Activated gamma-delta T cell treated with Interleukin-2 at 50 U/mL for 16 hours (primary cell): ENCODE results near the gene PRDM16.

Experiments used
- DNase-seq: peaks from one replicate; pipeline ENCODE4 v3.0.0-alpha.2; 2020

Gene PRDM16

DNA sequence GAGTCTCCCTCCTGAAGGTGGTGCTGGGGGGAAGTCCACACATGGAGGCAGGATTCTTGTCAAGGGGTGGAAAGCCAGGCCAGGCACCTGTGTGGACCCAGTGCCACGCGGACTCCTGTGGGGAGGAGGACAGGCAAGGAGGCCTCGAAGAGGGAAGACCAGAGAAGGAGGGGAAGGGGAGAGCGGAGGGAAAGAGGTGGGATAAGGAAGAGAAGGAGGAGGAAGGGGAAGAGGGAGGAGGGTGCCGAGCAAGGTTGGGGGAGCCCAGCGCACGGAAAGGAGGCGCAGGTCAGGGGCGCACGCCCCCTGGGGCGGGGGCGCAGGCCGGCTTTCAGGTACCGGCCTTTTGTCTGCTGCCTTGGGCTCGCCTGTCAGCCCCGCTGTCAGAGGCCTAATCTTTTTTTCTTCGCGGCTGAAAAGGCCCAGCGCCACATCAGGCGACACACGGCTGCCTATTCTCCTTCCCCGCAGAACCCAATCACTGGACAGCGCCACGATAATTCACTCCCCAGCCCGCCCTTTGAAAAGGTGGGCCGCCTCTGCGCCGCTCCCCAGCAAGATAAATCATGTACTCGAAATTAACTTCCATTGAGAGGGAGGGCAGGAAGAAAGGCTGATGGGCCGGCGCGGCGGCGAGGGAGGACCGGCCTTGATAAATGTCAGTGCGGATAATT, 42.5 kb downstream of the PRDM16 start:
- no peak for DNase-seq

DNA sequence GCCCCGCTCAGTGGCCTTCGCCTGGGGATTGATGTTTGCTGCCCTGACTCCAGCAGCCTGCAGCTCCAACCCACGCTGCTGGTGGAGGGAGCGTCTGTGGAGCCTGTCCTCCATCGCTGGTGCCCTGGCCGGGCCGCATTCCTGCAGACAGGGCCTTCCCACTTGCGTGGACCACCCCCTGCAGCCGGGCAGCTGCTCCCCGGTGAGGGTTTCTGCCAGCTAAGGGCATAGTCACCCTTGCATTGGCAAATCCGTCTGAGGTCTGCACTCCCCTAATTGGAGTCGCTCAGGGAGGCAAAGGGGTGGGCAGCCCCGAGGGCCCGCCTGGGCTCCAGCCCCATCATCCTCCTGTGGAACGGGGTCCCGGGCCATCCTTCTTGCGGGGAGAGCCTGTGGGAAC, 43.5 kb downstream of the PRDM16 start:
- DNase-seq, result no peak

DNA sequence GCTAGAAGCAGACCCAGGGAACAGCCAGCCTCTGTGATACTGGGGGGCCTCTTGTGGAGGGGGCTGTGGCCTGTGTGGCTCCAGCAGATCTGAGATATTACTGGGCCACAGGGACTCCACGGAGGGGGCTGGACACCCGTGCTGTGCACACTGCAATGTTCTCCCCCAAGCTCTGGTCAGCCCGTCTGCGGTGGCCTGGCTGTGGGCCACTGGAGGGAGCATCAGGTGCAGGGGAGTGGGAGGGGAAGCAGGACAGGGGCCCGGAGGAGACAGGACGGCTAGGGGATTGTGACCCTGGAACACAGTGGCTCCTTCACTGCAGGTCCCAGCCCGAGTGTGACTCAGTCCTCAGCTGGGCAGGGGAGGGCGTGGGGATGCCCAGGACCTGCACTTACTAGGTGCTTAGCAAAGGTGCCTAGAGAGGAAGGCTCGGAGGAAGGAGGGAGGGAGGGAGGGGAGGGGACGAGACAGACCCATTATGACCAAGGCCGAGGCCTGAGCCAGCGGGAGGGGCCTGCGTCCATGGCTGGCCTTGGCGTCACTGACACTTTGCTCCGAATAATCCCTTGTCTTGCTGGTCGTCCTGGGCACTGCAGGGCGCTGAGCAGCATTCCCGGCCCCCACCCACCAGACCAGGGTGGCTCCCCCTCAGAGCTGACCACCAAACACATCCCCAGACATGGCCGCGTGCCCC, 44.2 kb downstream of the PRDM16 start:
- no peak for DNase-seq

DNA sequence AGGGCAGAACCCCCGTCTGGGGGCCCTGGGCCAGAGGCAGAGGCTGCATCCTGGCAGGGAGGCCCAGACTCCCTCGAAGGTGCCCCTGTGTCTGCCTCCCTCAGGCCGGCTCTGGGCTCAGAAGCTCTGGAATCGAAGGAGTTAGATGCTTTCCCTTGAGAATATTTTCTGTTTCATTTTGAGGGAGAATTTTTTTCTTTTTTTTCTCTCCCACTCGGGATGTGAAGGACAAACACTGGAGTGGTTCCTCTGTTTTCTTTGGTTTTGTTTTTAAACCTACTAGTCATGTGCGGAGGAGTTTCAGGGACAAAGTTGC, 44.7 kb downstream of the PRDM16 start:
- DNase-seq, result no peak

DNA sequence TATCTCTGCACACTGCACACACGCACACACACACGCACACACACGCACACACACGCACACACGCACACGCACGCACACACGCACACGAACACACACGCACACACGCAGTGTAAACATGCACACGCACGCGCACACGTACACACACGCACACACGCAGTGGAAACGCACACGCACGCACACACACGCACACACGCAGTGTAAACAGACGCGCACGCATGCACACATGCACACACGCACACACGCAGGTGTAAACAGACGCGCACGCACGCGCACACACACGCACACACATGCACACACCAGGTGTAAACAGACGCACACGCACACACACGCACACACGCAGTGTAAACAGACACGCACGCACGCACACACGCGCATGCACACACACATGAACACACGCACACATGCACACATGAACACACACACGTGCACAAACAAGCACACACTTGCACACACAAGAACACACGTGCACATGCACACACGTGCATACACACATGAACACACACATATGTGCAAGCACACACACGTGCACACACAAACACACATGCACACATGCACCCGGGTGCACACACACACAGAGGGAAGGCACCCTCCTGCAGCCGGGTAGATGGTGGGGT, 45.2 kb downstream of the PRDM16 start:
- DNase-seq, result no peak

DNA sequence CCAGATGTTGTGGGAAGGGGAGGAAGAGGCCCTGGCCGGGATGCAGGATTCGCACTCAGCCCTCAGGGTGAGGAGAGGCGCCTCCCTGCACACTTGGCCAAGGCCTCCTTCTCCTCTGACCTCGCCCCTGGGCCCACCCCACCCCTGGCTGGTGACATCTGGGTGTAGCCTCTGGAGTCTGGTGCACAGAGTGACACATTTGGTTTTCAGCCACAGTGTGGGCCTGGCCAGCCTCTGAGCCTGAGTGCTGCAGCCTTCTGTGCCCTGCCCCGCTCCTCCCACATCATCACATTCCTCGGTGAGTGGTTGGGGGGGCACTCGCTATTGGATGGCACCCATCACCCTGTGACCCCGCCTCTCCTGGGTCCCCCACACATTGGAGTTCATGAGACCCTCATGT, 45.8 kb downstream of the PRDM16 start:
- DNase-seq, result no peak

DNA sequence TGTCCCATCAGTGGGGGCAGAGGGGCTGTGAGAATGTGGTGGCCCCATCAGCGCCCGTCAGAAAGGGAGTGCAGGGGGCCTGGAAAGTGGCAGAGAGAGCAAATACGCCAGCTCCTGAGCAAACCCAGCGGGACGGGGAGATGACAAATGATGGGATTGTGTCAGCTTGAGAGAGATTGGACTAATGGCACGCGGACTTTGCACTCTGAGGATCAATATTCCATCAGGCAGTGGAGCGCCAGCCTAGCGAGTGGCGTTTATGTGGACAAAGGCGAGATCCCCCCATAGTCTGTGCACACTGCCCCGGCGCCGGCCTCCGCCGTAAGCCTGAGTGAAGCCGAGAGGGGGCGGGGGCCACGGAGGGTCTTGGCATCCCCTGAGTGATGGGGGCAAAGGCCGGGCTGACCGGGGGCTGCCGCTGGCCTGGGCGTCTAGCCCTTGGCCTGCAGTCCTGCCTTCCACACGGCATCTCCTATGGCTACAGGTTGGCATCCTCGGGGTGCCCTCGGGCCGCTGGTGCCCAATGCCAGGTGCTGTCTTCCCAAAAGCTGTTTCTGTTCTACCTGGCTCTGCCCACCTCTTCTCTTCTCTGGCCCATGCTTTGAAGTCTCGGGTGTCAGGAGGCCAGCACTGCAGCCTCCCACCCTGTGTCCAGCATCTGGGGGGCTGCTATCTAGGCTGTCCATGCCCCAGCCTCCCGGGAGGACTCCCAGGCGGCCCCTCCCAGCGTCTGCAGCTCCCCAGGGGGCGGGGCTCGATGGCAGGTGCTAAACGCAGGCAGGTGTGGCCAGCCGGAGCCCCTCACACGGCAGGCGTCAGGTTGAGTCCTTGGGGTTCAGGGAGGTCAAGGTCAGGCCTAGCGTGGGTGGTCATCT, 46.5 kb downstream of the PRDM16 start:
- DNase-seq, result no peak

DNA sequence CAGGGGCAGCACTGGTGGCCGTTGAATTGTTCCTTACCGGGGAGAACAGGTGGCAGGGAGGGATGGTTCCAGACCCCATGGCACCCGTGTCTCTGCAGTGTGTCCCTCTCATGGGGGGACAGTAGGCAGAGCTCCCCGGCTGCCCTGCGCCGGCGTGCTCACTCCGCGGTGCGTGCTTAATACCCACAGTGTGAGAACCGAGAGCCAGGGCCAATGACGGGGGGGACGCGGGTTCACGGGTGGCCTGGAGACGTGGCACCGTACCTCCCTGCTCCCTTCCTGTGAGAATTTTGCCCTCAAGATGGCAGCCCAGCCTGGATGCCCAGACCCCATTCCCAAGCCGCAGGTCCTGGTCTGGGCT, 47.1 kb downstream of the PRDM16 start:
- DNase-seq, result no peak

DNA sequence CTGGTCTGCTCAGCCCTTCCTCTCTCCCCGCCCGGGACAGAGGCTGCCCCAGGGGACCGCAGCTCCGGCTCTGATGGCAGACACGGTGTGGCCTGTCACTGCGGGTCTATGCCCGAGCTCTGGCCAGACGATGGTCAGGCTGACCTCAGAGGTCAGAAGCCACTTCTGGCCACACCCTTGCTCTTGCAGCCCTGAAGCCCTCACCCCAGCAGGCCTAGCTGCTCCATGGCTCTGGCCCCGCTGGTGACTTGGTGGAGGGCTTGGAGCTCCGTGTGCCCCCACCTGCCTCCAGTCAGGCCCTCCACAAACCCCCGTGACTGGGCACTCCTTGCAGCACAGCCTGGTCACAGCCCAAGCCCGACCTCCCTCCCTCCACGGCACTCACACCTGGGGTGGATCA, 47.6 kb downstream of the PRDM16 start:
- DNase-seq, result no peak

DNA sequence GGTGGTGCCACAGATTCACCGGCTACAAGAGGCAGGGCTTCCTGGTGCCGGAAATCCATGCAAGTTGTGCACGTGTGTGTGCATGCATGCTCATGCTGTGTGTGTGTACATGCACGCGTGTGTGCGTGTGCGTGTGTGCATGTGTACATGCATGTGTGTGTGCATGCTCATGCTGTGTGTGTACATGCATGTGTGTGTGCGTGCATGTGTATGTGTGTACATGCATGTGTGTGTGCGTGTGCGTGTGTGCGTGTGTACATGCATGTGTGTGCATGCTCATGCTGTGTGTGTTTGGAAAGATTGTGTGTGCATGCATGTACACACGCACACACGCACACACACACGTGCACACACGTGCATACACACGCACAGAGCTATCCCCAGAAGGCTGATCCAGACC, 48.9 kb downstream of the PRDM16 start:
- no peak for DNase-seq

DNA sequence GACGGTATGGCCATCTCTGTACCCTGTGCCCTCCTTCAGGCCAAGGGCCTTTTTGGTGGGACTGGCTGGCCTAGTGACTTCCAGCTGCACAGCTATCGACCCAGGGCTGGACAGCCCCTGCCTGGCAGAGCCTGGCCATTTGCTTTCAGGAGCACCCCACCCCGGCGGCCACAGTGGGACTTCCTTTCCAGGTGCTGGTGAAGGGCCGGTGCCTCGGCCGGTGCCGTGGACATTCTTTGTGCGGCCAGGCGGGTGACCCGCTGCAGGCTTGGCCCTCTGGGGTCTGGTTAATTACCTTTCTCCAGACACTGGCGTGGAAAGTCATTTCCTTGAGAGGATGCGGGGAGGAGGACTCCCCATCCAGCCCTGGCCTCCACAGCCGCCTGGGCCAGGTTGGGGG, 50.1 kb downstream of the PRDM16 start:
- DNase-seq, result no peak

DNA sequence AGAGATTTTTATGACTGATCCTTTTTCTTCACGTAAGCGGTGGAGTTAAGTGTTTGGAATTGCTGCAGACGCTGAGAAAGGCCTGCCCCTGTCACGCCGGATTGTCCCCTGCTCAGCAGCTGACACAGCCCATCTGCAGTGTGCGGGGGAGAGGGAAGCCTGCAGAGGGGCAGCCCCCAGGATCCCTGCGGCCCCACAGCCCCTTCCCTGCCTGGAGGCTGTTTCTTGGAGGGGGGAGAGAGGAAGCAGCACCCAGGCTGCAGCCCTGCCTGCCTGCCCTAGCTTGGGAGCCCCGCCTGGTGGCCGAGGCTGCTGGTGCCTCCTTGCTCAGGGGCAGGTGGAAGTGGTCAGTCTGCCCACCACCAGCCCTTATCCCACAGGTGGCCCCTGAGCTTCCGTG, 50.7 kb downstream of the PRDM16 start:
- DNase-seq, result no peak

DNA sequence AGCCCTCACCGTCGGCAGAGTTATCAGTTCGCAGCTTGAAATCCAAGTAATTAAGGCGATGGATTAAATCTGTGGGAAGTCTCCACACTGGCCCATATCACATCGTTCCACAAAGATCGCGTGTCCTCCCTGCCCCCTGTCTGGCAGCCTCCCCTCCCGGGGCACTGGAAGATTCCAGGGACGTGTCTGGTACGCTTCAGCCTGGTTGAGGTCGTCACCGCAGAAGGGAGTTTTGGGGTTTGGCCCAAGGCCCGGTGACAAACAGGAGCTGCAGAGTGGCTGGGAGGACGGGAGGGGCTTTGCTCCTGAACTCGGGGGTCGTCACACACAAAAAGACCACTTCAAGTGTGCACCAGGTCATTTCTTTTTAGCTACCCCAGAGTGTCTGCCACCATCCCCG, 51.1 kb downstream of the PRDM16 start:
- DNase-seq, result no peak

DNA sequence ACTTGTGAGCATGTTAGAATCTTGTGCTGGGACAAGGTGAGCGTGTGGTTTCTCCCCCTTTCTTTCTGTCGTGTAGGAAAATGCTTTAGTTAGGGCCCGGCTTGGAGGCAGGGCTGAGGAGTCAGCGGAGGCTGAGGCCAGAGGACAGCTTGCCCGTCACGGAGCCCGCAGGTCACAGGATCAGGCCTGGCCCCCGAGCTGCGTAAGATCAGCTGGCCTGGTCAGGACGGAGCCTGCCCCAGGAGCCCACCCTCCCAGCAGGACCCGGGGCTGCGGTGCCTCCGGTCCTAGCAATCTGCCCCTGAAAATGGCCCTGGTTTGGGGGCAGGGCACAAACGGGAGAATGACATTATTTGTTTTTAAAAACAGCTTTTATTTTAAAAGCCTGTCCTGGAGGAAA, 52.0 kb downstream of the PRDM16 start:
- no peak for DNase-seq

DNA sequence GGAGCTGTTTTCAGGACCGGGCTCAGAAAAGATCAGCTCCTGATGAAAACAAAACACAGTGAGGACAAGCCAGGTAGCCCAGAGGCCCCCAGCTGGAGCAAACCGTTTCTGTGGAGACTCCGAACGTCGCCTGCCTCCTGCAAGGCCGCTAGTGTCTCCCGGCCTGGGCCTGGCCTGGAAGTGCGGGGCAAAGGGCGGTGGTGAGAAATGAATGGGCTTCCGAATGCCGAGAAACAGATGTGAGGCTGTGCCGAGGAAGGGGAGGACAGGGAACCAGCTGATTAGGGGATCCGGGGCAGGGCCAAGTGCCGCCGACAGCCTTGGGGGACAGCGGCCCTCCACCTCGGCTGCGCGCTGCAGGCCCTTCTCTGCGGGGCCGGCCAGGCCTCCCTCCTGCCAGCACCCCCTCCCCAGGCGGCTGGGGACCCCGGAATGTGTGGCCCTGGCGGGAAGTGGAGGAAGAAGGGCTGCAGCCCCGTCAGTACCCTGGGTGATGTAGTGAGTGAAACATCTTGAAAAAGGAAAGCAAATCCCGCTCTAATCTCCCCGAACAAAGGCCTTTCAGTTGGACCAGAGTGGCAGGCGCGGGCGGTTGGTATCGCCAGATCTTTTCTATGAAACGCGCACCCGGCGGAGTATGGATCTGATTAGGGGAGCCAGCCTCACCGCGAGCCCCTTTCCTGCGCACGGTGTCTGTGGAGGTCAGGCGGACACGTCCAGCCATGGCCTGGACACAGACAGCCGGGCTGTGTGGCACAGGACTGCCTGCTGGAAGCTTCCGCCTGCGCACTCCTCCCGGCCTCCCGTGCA, 52.6 kb downstream of the PRDM16 start:
- no peak for DNase-seq

DNA sequence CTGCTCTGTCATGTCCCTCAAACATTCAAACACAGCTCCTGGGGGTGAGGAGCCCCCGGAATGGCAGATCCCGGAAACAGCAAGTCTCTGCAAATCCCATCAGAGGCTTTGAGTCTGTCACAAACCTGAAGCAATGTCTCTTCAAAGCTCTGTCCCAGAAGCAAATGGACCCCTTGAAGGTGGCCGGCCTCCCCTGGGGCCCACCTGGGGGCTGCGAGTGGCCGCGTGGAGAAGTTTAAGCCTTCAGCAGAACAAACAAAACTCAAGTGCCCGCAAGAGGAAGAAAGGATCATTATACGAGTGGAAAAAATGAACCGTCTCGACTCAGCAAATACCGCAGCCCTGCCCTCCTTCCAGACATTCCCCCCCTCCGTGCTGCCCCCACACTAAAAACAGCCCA, 53.3 kb downstream of the PRDM16 start:
- no peak for DNase-seq

DNA sequence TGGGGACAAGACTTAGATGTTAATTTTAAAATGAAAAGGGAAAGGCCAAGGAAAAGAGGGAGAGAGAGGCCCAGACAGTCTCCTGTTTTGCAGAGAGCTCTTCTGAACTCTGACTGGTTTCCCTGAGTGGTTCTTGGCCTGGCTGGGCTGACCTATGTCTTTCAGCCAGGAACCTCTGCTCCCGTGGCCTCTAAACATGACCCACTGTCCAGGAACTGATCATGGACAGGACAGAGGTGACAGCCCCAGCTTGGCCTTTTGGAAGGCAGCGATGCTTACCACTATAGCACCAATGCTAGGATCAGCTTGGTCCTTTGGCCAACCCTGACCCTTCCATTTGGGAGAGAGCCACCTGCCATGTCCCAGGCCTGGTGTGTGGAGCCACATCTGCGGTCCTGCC, 55.2 kb downstream of the PRDM16 start:
- no peak for DNase-seq

DNA sequence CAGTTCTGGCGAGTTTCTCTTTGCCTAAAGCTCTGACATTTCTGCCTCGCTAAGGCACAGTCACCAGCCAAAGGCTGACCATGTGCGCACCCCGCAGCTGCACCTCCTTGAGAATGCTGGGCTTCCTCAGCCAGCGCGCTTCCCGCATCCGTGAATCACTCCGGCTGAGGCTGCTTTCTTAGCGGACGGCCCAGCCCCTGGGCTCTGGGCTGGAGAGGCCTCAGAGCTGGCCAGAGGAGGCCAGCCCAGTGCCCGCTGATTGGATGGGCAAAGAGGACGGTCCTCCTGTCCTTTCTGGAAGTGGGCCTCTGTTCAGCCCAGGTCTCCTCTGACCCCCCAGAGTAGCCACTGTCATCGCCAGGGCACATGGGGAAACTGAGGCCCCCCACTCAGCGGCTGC, 56.1 kb downstream of the PRDM16 start:
- no peak for DNase-seq

DNA sequence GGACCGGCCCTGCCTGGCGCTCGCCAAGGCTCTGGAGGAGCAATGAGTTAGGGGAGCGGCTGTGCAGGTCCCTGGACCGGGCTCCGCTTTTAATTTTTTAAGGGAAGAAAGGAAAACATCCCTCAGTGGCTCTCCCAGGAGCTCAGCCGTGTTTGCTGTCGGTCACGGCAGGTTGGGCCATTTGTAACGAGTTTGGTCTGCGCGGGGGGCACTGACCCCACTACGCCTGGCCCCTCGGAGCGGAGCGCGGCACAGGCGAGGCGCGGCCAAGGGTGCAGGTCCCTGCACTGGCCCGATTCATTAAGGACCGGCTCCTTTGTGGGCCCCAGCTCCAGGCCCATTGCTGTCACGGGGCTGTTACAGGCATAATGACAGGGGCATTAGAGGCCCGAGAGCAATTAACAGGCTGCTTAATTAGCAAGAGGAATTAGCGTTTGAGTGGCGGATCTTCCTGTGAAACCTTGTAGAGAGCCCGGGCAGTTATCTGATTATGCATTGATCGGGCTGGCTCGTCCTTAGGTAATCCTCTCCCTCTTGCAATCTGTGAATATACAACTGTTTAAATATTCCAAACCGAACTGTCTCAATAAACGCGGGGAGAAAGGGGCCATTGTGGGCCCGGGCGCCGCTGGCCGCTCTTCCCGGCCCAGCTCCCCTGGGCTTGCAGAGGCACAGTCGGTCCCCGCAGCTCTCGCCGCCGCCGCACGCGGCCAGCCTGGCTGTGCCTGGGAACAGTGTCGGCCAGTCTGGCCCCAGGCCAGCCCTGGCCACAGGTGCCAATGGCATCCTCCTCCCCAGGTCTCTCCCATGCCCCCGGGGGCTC, 56.8 kb downstream of the PRDM16 start:
- no peak for DNase-seq

DNA sequence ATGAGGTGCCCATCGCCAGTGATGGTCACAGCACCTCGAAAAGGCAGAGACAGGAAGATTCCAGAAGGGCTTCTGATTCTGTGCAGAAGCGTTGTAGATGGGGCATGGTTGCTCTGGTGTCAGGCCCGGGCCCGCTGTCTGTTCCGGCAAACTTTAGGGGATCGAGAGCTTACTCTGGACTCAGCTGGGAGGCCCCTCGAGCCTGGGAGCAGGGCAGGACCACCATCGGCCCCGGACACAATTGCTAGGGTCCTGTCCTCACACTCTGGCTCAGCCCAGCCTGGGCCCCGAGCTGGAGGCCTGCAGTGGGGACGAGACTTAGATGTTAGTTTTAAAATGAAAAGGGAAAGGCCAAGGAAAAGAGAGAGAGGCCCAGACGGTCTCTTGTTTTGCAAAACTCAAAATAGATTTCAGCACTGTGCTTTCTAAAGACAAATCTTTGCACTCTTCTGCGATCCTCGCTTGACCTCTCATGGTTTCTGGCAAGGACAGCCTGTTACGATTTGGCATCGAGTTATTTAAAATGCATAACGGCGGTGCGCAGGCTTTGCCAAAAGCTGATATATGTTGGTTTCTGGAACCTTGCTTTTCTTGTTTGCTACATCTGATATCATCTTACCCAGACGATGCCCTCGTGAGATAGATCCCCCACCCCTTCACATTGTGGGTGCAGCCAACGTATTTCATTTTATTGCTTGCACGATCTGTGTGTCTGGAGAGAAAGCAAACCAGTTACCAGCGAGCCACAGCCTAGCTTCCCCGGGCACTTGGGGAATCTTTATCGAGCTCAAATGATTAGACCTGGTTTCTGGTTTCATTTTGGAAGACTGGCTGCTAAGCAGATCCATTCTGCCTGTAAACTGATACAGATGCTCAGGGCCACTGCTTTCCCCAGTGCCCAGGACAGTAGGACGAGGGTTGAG, 58.0 kb downstream of the PRDM16 start:
- no peak for DNase-seq

DNA sequence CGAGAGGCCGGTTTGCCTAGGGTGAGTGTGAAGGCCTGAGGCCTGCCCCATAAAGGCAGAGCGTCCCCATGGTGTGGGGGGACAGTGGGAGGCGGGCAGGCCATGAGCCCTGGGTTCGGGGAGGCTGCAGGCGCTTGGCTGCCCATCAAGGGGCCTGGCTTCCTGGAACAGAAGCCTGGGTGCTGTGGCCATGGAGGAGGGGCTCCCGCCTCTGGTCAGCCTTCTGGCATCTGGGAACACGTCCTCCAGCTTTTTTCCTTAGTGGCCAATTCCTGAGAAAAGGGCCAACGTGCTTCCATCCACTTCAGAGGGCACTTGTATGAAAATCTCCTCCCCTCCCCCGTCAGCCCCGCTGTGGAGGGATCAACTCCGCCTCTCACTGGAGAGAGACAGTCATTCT, 58.7 kb downstream of the PRDM16 start:
- DNase-seq, result no peak
